GM21526 (cell line): Measurements from ENCODE around the gene IP6K2.
"Not testable (repeated sequence)": the region's sequence is repeated elsewhere in the genome, so short reads cannot be mapped to it uniquely, and the experiment has no call there.

Experiments used
- ATAC-seq: cut with Tn5 transposase; IDR thresholded peaks from one replicate; pipeline ENCODE4 v1.9.1; 2021; ENCODE audit warnings: moderate library complexity; ENCODE audit not compliant: unreplicated experiment, low FRiP score

IP6K2 gene, protein sequence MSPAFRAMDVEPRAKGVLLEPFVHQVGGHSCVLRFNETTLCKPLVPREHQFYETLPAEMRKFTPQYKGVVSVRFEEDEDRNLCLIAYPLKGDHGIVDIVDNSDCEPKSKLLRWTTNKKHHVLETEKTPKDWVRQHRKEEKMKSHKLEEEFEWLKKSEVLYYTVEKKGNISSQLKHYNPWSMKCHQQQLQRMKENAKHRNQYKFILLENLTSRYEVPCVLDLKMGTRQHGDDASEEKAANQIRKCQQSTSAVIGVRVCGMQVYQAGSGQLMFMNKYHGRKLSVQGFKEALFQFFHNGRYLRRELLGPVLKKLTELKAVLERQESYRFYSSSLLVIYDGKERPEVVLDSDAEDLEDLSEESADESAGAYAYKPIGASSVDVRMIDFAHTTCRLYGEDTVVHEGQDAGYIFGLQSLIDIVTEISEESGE

DNA sequence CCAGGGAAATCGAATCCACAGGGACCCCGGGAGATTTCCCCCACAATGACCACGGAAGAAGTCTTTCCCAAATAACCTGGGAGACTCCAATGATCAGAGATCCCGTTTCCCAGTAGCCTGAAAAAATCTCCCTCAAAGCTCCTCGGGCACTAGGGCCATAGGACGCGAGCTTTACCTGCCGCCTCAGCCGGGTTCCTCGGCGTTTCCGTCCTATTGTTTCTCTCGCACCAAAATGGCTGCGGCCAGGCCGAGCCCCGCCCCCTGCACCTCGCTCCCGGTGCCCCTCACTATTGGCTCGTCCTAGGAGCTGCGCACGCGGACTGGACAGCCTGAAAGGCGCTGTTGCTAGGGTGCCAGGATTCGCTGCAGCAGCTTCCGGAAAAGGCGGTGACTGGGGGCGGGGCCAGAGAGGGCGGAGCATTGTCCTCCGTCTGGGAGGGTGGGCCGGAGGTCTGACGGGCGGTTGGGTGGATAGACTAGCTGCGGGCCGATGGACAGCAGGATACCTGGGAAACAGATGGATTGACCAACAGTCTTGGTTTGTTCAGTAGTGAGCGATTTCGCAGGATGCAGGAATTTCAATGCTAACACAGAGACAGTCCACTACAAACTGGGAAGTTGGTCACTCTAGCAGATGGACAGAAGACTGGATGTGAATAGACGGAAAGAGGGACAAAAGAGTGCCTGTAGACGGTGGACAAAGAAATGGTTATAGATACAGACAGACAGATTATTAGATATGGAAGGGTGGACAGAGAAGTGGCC is at the start of gene IP6K2:
Gene IP6K2 (minus strand): TSS at position 240 of the 765 bp plus-strand sequence. CDS start 21,930 bp downstream, outside the sequence.
- ATAC-seq: peak; percentile 95

- ATAC-seq: no peak
Measured at GRCh38 chr3:48765376-48765775, 48.4 kb upstream of the IP6K2 start.

DNA sequence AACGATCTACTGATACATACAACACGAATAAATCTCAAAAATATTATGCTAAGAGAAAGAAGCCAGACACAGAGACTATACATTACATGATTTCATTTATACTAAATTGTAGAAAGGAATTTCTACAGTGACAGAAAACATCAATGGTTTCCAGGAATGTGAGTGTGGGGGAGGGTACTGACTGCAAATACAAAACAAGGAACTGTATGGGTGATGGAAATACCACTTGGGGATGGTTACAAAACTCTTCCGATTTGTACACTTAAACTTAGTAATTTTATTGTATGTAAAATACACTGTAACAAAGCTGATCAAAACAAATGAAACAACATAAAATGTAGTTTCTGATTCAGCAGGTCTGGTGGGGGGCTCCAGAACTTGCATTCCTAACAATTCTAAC is 45.8 kb upstream of the IP6K2 start:
- no peak for ATAC-seq

DNA sequence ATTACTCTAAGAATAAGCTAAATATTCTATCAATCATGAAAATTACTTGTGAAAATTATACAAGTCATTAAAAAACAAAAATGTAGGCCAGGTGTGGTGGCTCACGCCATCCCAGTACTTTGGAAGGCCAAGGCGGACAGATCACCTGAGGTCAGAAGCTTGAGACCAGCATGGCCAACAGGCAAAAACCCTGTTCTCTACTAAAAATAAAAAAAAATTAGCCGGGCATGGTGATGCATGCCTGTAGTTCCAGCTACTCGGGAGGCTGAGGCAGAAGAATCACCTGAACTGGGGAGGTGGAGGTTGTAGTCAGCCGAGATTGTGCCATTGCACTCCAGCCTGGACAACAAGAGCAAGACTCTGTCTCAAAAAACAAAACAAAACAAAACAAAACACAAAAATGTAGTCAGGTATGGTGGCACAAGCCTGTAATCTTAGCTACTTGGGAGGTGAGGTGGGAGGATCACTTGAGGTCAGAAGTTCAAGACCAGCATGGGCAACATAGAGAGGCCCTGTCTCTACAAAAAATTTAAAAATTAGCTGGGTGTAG is 43.0 kb upstream of the IP6K2 start:
- not testable (repeated sequence) for ATAC-seq

DNA sequence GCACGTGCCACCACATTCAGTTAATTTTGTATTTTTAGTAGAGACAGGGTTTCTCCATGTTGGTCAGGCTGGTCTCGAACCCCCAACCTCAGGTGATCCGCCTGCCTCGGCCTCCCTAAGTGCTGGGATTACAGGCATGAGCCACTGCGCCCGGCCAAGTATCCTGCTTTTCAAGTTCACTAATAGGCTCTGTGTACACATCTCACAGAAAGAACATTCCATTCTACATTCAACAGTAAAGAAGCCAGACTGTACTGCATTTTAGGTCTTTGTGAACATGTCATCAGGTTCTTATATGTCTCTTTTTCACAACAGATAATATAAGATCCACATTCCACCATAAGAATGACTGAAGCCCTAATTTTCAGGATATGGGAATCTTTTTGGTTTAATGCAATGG is 42.5 kb upstream of the IP6K2 start:
- not testable (repeated sequence) for ATAC-seq

- no peak for ATAC-seq
Measured at GRCh38 chr3:48759071-48759470, 42.0 kb upstream of the IP6K2 start.

DNA sequence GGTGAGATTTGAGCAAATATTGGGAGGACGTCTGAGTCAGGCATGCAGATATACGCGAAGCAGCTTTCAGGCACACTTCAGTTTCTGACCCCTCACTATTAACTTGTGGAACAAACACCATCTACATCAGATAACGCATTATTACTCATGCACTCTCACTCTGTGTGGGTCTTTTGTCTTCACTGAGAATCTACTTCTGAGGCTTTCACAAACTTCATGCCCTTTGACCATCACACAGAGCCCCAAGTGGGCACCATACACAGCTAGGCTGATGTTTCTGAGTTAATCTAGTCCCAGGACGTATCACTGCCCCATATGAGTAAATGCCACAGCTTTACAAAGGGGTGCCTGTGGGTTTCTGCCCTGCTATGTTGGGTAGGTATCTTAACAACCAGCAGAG is 39.6 kb upstream of the IP6K2 start:
- no peak for ATAC-seq

DNA sequence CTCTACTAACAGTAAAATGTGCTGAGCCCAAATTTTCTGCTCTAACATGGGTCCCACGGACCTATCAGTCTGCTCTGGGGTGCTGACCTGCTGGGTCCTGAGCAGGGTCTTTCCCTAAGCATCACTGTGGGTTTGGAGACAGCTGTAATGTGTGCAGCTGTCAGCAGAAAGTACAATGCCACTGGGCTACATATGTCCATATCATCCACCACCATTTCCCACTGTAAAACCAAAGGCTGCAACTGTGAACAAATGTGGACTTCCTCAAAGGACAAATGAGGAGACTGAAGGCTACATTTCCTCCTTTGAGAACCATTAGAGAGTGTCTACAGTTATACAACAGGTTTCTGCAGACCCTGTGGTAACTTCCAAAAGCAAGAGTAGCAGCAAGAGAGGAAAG is 33.8 kb upstream of the IP6K2 start:
- ATAC-seq: no peak

DNA sequence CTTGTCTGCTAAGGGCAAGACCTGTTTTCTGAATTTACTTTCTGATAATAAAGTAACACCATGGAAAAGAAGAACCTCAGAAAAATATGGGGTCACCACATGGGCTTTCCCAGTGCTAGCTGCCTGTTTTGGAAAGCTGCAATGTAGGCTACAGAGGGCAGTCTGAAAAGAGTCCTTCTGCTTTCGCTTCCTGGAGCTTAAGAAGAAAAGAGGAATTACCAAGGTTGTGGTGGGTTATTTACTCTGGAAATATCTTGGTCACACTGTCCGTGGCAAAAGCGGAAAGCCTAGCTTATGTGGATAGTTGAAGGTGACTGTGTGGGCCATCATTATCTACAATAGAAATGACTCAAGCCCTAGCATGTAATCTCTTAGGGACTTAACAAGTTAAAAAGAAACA is 31.7 kb upstream of the IP6K2 start:
- ATAC-seq: no peak

- no peak for ATAC-seq
Measured at GRCh38 chr3:48747706-48748105, 30.7 kb upstream of the IP6K2 start.

GRCh38 chr3:48747015-48747615 is 30.1 kb upstream of the IP6K2 start:
- ATAC-seq: no peak

DNA sequence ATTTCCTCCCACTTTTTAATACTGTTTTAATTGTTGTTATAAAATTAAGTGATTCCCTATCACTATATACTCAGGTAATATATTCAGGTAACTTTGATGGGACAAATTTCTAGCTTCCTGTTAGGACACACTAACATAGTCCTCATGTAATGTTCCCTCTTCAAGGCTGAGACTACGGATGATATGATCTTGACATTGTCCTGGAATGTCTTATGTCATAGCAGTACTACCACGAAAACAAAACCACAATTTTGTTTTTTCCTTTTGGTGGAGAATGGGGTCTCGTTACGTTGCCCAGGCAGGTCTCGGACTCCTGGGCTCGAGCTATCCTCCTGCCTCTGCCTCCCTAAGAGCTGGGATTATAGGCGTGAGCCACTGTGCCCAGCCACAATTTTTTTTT is 26.8 kb upstream of the IP6K2 start:
- ATAC-seq: no peak

GRCh38 chr3:48741226-48741625 is 24.2 kb upstream of the IP6K2 start:
- not testable (repeated sequence) for ATAC-seq

GRCh38 chr3:48739955-48740823 is 23.2 kb upstream of the IP6K2 start:
- peak; percentile 65 for ATAC-seq

DNA sequence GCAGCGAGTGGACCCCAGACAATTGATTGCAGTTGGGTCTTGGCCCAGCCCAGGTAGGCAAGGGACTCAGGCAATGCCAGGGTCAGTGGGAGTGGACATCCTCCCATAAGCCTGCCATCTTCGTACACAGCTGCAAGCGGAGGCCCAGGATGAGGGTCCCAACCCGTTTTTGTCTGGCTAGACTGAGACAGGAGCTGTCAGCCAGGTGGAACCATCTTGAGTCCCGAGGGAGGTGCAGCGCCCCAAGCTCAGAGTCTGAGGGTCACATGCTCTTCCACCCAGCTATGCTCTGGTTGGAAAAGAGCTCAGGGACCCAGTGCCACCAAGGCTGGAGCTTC is 22.6 kb upstream of the IP6K2 start:
- ATAC-seq: peak; percentile 20

- no peak for ATAC-seq
Measured at GRCh38 chr3:48738926-48739616, 22.1 kb upstream of the IP6K2 start.

GRCh38 chr3:48738144-48738536 is 21.1 kb upstream of the IP6K2 start:
- no peak for ATAC-seq

DNA sequence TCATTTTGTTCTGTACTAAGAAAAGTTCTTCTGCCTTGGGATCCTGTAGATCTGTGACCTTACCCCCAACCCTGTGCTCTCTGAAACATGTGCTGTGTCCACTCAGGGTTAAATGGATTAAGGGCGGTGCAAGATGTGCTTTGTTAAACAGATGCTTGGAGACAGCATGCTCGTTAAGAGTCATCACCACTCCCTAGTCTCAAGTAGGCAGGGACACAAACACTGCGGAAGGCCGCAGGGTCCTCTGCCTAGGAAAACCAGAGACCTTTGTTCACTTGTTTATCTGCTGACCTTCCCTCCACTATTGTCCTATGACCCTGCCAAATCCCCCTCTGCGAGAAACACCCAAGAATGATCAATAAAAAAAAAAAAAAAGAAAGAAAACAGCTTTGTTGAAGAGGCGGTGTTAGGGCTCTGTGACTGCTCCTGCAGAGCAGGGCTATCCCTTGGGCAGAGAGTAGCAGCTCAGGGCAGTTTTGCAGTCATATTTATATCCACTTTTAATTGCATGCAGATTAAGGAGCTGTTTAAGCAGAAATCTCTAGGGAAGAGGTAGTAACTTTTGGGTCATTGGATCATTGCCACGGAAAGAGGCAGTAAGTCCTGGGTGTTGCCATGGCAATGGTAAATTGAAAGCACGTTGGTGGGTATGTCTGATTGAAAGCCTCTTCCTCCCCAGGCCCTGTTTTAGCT is 18.2 kb upstream of the IP6K2 start:
- ATAC-seq: not testable (repeated sequence)

- ATAC-seq: not testable (repeated sequence)
Measured at GRCh38 chr3:48734541-48734940, 17.5 kb upstream of the IP6K2 start.
